ENCODE data around the gene TMPO.
A peak's percentile ranks its signal among the peaks of the same experiment; 100 is the strongest.
"Not testable (repeated sequence)": the region's sequence is repeated elsewhere in the genome, so short reads cannot be mapped to it uniquely, and the experiment has no call there.

TMPO gene

DNA sequence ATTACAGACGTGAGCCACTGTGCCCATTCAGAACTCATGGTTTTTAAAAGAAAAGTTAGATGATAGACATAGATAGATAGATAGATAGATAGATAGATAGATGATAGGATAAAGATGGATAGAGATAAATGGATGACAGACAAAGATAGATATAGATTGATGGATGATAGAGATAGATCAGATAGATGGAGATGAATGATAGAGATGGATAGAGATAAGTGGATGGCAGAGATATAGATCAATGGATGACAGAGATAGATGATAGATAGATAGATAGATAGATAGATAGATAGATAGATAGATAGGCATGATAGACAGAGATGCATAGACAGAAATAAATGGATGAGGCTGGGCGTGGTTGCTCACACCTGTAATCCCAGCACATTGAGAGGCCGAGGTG lies 64.4 kb downstream of the TMPO start:
- no peak for DNase-seq

DNA sequence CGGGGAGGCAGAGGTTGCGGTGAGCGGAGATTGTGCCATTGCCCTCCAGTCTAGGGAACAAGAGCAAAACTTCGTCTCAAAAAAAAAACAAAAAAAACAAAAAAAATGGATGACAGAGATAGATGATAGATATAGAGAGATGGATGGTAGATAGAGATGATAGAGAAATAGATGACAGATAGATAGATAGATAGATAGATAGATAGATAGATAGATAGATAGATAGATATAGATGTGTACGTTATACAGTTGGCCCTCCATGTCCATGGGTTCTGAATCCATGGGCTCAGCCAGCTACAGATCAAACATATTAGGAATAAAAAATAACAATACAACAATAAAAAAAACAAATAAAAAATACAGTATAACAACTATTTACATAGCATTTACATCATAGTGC lies 65.3 kb downstream of the TMPO start:
- no peak for DNase-seq

DNA sequence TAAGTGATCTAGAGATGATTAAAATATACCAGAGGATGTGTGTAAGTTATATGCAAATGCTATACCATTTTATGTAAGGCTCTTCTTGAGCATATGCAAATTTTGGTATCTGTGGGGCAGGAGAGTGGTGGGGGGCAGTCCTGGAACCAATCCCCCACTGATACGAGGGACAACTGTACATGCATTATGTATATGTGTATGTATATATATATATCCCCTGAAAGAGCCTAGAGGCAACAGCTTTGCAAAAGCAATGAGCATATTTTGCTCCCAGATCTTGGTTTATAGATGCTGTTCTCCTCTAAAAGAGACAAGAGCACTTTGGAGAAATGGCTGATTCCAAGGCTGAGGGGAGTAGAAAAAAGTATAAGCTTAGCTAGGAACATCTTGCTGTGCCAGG lies 65.7 kb downstream of the TMPO start:
- DNase-seq = no peak

DNA sequence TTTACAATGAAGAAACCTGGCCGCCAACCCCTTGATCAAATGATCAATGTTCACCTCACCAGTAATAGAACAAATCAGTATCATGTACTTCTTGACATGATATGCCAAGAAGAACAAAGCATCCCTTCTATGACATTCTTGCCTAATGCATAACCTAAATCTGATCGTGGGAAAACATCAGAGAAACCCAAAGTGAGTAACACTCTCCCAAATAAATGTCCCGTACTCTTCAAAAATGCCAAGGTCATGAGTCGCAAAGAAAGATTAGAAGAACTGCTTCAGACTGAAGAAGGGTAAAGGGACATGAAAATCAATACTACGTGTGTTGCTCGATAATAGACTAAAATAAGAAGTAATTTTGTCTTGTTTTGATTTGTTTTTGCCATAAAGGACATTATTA lies 66.7 kb downstream of the TMPO start:
- DNase-seq = no peak

DNA sequence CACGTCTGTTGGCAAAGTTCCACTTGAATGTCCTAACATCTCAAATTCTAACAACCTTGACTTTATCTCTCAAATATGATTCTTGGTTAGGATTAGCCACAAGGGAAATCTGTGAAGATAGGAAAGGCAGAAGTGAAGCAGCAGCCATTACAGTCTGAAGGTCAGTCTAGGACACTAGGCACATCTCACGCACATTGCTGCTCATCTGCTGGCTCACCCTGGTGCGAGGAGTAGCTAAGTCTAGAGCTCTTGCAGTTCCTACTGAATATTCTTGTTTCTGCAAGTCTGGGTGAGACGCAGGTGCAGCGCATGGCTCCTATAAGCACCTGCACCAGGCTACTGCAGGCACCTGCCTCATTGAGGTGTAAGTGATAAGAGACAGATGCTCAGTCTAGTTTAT lies 71.7 kb downstream of the TMPO start:
- no peak for DNase-seq

DNA sequence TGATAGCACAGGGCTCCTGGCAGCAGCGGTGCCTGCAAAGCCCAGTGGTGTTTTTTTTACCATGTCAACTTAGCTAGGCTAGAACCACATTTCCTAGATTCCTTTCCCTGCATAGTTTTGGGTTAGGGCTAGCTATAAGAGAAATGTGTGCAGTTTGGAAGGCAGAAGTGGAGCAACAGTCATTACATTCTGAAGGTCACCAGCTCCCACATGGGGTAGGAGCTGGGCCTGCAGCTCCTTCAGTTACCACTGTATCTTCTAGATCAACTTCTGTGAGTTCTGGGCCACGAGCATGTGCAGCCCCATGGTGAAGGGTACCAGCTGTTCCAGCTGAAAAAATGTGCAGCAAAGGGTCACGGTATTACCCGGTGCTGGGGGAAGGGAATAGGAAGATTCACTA lies 75.8 kb downstream of the TMPO start:
- DNase-seq = no peak

- DNase-seq = no peak
Observed at GRCh38 chr12:98592825-98593322, 77.5 kb downstream of the TMPO start.

- DNase-seq = peak; percentile 93
Observed at GRCh38 chr12:98593351-98594049, 78.1 kb downstream of the TMPO start, which contains the start of gene SLC25A3. Gene SLC25A3 (plus strand): TSS chr12:98593686. CDS start chr12:98593979, 293 bp downstream.

DNA sequence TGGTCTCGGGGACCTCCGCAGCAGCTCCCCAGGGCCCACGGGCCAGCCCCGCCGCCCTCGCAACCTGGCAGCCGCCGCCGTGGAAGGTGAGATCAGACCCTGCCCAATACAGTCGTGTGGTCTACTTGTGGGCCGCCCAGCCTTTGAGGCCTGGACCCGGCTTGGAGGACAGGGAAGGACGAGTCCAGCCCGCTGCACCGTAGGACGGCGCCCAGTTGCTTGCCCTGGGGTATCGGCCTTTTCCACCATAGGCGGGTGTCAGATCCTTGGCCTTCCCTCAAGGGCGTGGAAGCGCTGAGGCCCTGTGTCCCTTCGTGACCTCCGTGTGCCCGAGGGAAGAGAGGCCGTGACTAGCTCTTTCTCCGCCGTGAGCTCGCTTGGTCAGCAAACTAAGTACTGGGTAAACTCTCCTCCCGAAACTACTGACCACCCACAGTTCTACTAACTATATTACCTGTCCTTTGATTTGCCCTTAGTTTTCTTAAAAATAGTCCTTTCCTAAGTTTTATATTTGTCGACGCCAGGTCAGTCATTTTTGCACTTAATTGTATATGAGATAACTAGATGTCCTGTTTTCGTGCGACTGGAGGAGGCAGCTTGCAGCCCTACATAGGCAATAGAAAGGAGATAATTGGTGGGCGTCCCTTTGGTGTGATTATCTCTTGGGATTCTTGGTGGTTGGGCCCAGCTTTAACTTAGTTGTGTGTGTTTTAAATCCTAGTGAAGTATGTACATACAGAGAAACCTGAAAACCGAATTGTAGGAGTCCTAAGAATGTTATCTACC lies 78.9 kb downstream of the TMPO start:
- no peak for DNase-seq

GRCh38 chr12:98595243-98595988 lies 80.0 kb downstream of the TMPO start:
- DNase-seq = peak; percentile 31

DNA sequence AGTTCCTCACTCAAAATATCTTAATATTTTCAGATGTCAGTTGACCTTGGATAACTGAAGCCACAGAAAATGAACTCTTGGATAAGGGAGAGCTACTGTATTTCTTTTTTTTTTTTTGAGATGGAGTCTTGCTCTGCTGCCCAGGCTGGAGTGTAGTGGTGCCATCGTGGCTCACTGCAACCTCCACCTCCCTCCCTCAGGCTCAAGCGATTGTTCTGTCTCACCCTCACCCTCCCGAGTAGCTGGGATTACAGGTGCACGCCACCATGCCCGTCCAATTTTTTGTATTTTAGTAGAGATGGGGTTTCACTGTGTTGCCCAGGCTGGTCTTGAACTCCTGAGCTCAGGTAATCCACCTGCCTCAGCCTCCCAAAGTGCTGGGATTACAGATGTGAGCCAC lies 81.9 kb downstream of the TMPO start:
- DNase-seq = not testable (repeated sequence)
